Right lobe of liver (tissue), 6 donors: Measurements from ENCODE around the gene PROX1. TPM values are rescaled to one million over a fixed set of nuclear protein-coding genes. Genes with fewer than 3 reads are reported as not detected.

ENCODE experiments used
- ATAC-seq, 4 donors: fragments of 200-7000 bp; cut with Tn5 transposase; one replicate each; pipeline ENCODE4 v1.9.1; 2020; ENCODE audit warnings: mild to moderate bottlenecking in 4 of 4, moderate library complexity in 4 of 4
- DNase-seq, 3 donors: peaks; one replicate each; pipeline ENCODE4 v3.0.0-alpha.2; 2020
- H3K27ac ChIP-seq, 3 donors: fragments of 200-600 bp; one replicate each; pipeline ENCODE4 v1.8.0; 2022
- H3K27me3 ChIP-seq, 2 donors: fragments of 200-600 bp; one replicate each; pipeline ENCODE4 v1.8.0; 2022
- H3K36me3 ChIP-seq, 4 donors: fragments of 200-600 bp; sonication (generic) in 1 of 4; one replicate each; pipeline versions ENCODE4 v1.5.1 to v1.8.0; 2017 to 2022; ENCODE audit warnings: control low read depth in 1 of 4
- H3K4me1 ChIP-seq, 4 donors: fragments of 200-600 bp; sonication (generic) in 1 of 4; one replicate each; pipeline versions ENCODE4 v1.5.1 to v1.8.0; 2017 to 2022; ENCODE audit warnings: control low read depth in 1 of 4
- H3K4me3 ChIP-seq, 3 donors: fragments of 200-600 bp; one replicate each; pipeline ENCODE4 v1.8.0; 2022
- H3K9me3 ChIP-seq, 4 donors: fragments of 200-600 bp; sonication (generic) in 1 of 4; one replicate each; pipeline versions ENCODE4 v1.5.1 to v1.8.0; 2017 to 2022; ENCODE audit warnings: control low read depth in 1 of 4
- POLR2A ChIP-seq: fragments of 450-650 bp; IDR thresholded peaks from one replicate; pipeline ENCODE4 v1.6.1; 2017; ENCODE audit warnings: antibody characterized with exemption, mild to moderate bottlenecking
- WGBS: methylation state at CpG from one replicate; pipeline ENCODE4 v1.1.6; 2018; ENCODE audit warnings: low coverage, low lambda C conversion rate; ENCODE audit not compliant: insufficient coverage; ENCODE audit errors: missing lambda C conversion rate; 5-methylcytosine and 5-hydroxymethylcytosine counted together
- intact Hi-C, 2 donors: fragments of 100-400 bp; cut with DNase I; formaldehyde crosslinking; loops; one replicate each; pipeline versions ENCODE4 v1.11.2 to v1.14.1; 2022
- total RNA-seq, 6 experiments: library from RNA; depleted of rRNA in 2 of 6; stranded (reverse); fragments of >200 nt in 2 of 6; fragmentation: NEBNext Ultra II Directional in 3 of 6; extraction: Animal tissue kit (Norgen Biotek cat#: 25700) in 3 of 6; gene quantifications; one replicate each; pipeline versions ENCODE4 v1.1.0 to v1.2.4, GENCODE V29; 2016 to 2023
- TF ChIP-seq, protein P1 (sequence below), 4 donors: fragments of 200-600 bp in 3 of 4; fragments of 450-650 bp in 1 of 4; IDR thresholded peaks; one replicate each; pipeline versions ENCODE4 v1.5.1 to v1.8.0; 2016 to 2022; ENCODE audit warnings: antibody characterized with exemption in 4 of 4, mild to moderate bottlenecking in 2 of 4
- donor health status: DM: no; HTN: yes; CAD: no.
- donor health status: DM: no; HTN: no; CAD: no.
- donor health status: DM: no; HTN: no; CAD: no.
- donor health status: DM: no; HTN: yes; CAD: no.
- donor health status: DM: no; HTN: yes; CAD: no.

Gene PROX1
- total RNA-seq, 6 experiments from 2014 or later = 79.6 to 186 (median 164) TPM

DNA sequence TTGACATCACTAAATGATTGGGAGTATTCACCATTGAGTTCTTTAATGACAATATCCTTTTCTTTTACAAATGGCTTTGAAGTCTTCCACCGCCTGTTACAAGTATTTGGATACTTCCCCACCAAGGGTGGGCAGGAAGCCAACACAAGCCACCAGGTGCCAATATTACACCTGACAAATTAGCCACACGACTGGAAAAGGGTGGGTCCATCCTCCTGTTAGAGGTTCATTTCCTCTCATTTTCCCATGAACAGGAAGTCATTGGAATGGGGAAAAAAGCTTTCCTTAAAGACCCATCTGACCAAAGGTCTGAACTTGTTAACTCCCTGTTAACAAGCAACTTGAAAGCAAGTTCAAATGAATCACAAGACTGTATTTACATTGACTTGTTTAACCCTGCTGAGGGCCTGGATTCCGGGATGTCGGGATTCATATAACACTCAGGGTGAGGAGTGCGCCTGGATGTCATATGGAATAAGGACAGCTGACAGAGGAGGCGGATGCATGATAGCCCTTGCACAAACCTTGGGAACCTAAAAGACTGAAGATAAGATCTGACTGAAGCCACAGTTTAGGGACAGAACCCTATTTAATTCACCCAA, 40.5 kb upstream of the PROX1 start:
- TF ChIP-seq, protein P1, sequence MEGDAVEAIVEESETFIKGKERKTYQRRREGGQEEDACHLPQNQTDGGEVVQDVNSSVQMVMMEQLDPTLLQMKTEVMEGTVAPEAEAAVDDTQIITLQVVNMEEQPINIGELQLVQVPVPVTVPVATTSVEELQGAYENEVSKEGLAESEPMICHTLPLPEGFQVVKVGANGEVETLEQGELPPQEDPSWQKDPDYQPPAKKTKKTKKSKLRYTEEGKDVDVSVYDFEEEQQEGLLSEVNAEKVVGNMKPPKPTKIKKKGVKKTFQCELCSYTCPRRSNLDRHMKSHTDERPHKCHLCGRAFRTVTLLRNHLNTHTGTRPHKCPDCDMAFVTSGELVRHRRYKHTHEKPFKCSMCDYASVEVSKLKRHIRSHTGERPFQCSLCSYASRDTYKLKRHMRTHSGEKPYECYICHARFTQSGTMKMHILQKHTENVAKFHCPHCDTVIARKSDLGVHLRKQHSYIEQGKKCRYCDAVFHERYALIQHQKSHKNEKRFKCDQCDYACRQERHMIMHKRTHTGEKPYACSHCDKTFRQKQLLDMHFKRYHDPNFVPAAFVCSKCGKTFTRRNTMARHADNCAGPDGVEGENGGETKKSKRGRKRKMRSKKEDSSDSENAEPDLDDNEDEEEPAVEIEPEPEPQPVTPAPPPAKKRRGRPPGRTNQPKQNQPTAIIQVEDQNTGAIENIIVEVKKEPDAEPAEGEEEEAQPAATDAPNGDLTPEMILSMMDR (IDR thresholded peaks at IDR 0.05) = no peak
- no peak for TF ChIP-seq POLR2A
- Histone ChIP-seq H3K4me3 (no peak overlapping the region), H3K27ac (no peak overlapping the region), H3K4me1 (peaks cover 0 to 4% (median 0%) of the 10 kb centered on the region in 4 donors), H3K27me3 (no peaks in the 10 kb centered on the region), H3K9me3 (no peaks in the 10 kb centered on the region), H3K36me3 (no peaks in the 10 kb centered on the region)
- intact Hi-C loops = no loop called here
- WGBS = 74% methylated on average over 6 of the region's 6 CpGs
- DNase-seq (no peak), ATAC-seq (no peak)

DNA sequence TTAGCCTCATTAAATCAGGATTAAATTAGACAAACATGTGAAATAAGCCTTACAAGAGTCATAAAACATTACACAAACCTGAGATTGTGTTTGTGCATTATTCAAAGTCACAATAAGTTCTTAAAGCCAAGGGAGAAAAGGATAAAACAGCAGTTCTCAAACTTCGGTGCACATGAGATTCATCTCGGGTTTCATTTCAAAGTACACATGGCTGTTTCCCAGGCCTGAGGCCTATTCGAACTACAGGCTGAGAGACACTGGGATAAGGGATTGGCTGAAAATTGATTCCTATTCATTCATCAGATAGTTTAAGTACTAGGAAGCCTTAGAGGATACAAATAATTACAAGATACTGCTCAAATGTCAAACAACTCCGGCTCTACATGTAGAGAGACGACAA, 35.9 kb upstream of the PROX1 start:
- H3K36me3 ChIP-seq = no peaks in the 10 kb centered on the region
- H3K4me3 ChIP-seq = no peak overlapping the region
- ATAC-seq (peak in 3 of 4 donors; percentile 35 to 63 (median 45)), DNase-seq (no peak)
- H3K27me3 ChIP-seq = no peaks in the 10 kb centered on the region
- H3K27ac ChIP-seq = peak overlapping the region in 1 of 3 donors; percentile 10
- H3K9me3 ChIP-seq = no peaks in the 10 kb centered on the region
- 47% methylated on average over 5 of the region's 5 CpGs for WGBS
- TF ChIP-seq POLR2A = no peak
- TF ChIP-seq, protein P1 (IDR thresholded peaks at IDR 0.05) = no peak
- H3K4me1 ChIP-seq = peaks cover 0 to 13% (median 4%) of the 10 kb centered on the region in 4 donors
- intact Hi-C loops = no loop called here

DNA sequence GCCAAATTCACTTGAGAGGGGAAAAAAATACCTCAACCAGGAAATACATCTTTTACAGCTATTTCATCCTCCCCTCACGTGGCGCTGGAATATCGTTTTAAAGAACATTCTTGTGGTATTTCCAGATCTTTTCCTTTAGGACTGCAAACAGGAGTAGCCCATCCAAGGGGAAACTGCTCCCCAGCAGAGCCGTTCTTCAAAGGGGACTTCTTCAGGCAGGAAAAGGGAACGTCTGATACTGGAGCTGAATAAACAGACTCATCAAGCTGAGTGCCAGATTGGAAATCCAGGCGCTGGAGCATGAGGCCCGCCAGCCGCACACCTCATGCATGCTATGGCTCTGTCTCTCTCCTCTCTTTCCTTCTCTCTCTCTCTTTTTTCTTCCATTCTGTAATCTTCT, 34.0 kb upstream of the PROX1 start:
- no peak for ATAC-seq
- Histone ChIP-seq H3K36me3 (no peaks in the 10 kb centered on the region), H3K4me1 (peaks cover 0 to 32% (median 11%) of the 10 kb centered on the region in 4 donors), H3K27ac (no peak overlapping the region), H3K27me3 (no peaks in the 10 kb centered on the region), H3K4me3 (no peak overlapping the region), H3K9me3 (no peaks in the 10 kb centered on the region)
- WGBS = 71% methylated on average over 8 of the region's 8 CpGs
- no peak for DNase-seq
- TF ChIP-seq, protein P1 (IDR thresholded peaks at IDR 0.05) = no peak
- no peak for TF ChIP-seq POLR2A
- intact Hi-C loops = no loop called here

DNA sequence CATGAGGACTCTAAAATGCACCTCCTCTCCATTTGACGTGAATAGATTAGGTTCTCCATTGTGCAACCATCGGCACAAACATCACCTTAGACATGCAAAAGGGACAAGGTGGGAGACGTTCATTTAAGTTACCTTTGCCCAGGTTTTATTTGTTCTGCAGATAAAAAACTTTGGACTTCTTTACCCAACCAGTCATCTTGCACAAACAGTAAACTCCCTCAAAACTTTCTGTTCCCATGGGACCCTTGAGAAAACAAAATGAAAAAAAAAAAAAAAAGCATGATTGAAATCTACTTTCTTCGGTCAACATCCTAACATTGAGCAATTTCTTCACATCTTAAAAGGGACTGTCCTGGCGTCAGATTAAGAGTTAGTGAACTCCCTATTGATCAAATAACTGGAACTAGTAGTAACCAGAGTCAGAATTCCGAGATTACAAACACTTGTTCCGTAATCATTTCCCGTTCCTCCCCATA, 31.4 kb upstream of the PROX1 start:
- Histone ChIP-seq H3K4me1 (peaks cover 0 to 44% (median 12%) of the 10 kb centered on the region in 4 donors), H3K36me3 (no peaks in the 10 kb centered on the region), H3K9me3 (no peaks in the 10 kb centered on the region), H3K27ac (peak overlapping the region in 2 of 3 donors; percentile 58 to 78), H3K27me3 (no peaks in the 10 kb centered on the region), H3K4me3 (no peak overlapping the region)
- peak in 1 of 3 donors; percentile 76 for DNase-seq
- TF ChIP-seq, protein P1 (IDR thresholded peaks at IDR 0.05) = no peak
- TF ChIP-seq POLR2A = no peak
- ATAC-seq = peak; percentile 74 to 85 (median 76)
- 32% methylated on average over 8 of the region's 8 CpGs for WGBS
- intact Hi-C loops = no loop called here
